ENCODE data around the gene GUCY1A2.

The GUCY1A2 gene

DNA sequence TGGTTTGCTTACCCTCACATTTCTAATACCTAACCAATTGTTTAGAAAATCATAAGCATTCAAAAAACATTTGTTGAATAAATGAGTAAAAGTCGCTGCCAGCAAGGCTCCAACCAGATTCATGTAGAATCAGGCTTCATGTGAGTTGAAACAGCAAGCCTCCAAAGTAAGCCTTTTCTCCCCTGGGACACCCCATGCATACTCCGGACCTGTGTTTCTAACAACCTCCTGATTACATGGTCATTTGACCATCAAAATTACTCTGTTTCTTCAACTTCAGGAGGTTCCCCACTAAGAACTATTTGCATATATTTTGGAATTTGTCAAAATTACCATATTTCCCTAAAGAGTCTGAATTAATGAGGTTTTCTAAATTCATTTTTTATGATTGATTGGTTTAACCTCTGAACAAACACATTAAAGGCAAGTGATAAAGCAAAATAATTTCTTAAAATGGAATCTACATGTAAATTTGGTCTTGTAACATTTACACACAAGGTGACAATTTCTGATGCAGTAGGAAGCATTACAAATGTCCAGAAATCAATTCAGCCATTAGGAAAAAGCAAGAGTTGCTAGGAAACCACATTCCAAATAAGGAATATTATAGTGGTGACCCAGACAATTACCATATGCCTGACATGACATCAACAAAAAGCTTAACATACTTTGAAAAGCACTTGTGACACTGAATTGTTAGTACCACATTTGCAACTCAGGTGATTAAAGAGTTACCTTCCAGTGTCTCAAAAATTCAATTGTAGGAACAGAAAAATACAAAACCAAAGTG, 252.6 kb downstream of the GUCY1A2 start:
- TF ChIP-seq, protein P1, sequence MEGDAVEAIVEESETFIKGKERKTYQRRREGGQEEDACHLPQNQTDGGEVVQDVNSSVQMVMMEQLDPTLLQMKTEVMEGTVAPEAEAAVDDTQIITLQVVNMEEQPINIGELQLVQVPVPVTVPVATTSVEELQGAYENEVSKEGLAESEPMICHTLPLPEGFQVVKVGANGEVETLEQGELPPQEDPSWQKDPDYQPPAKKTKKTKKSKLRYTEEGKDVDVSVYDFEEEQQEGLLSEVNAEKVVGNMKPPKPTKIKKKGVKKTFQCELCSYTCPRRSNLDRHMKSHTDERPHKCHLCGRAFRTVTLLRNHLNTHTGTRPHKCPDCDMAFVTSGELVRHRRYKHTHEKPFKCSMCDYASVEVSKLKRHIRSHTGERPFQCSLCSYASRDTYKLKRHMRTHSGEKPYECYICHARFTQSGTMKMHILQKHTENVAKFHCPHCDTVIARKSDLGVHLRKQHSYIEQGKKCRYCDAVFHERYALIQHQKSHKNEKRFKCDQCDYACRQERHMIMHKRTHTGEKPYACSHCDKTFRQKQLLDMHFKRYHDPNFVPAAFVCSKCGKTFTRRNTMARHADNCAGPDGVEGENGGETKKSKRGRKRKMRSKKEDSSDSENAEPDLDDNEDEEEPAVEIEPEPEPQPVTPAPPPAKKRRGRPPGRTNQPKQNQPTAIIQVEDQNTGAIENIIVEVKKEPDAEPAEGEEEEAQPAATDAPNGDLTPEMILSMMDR (IDR thresholded peaks at IDR 0.05; ENCODE audit: low read depth, low read length, missing control alignments), result no peak
- no peak for DNase-seq (ENCODE audit: low read depth)
- H3K4me3 ChIP-seq (ENCODE audit: low read depth, low read length), result no peak overlapping the region
- in situ Hi-C loops (cut with HindIII; ENCODE audit: low sequenced_read_pairs), result no loop called here

DNA sequence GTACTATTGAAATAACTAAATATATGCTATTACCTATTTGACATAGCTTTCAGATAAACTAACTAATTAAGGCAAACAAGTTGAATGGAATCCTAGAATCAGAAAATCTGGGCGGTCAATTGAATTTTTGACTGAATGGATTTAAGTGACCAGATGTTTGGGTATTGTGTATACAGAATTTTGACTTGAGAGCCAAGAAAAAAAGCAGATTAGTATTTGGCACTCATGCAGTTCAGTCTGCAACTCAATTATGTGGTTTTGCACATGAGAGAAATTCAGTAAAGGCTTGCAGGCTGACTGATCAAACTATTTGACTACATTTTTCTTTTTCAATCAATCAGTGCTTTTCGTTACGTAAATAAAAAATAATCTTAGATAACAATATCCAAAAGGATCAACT, 254.8 kb downstream of the GUCY1A2 start:
- in situ Hi-C loops (cut with HindIII; ENCODE audit: low sequenced_read_pairs), result no loop called here
- TF ChIP-seq, protein P1 (IDR thresholded peaks at IDR 0.05; ENCODE audit: low read depth, low read length, missing control alignments), result no peak
- DNase-seq (ENCODE audit: low read depth), result peak; percentile 4
- no peak overlapping the region for H3K4me3 ChIP-seq (ENCODE audit: low read depth, low read length)

DNA sequence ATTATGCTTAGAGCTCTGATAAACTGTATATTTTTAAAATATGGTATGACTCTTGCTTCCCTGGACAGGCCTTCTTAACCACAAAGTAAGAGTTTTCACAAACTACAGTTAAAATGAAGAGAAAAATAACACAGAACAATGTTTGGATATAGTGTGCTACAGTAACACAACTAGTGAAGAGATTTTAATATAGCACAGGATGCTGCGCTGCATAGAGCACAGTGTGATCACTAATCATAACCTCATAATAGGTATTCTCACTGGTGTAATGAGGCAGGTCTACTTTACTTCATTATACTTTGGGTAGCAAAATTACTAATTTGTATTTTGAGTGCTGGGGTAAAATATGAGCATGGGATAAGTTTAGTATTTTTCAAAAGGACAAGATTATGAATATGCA, 256.5 kb downstream of the GUCY1A2 start:
- no peak overlapping the region for H3K4me3 ChIP-seq (ENCODE audit: low read depth, low read length)
- in situ Hi-C loops (cut with HindIII; ENCODE audit: low sequenced_read_pairs), result no loop called here
- TF ChIP-seq, protein P1 (IDR thresholded peaks at IDR 0.05; ENCODE audit: low read depth, low read length, missing control alignments), result no peak
- DNase-seq (ENCODE audit: low read depth), result no peak

DNA sequence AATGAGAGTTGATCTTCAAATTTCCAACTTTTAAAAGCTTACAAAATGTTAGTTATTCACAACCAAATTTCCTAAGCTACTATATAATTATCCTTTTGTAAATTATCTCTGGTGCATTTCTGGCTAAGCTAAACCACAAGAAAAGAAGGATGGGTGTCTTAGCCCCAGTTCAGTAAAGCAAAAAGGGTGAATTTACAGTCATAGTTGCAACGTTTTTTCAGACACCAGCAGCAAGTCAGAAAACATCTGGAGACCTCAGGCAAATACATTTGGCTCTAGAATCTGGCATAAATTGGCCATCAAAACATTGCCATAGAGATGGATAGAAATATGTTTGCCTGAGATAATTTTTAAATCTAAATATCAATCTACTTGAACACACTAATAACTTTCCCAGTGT, 257.0 kb downstream of the GUCY1A2 start:
- TF ChIP-seq, protein P1 (IDR thresholded peaks at IDR 0.05; ENCODE audit: low read depth, low read length, missing control alignments), result no peak
- DNase-seq (ENCODE audit: low read depth), result no peak
- H3K4me3 ChIP-seq (ENCODE audit: low read depth, low read length), result no peak overlapping the region
- in situ Hi-C loops (cut with HindIII; ENCODE audit: low sequenced_read_pairs), result no loop called here

DNA sequence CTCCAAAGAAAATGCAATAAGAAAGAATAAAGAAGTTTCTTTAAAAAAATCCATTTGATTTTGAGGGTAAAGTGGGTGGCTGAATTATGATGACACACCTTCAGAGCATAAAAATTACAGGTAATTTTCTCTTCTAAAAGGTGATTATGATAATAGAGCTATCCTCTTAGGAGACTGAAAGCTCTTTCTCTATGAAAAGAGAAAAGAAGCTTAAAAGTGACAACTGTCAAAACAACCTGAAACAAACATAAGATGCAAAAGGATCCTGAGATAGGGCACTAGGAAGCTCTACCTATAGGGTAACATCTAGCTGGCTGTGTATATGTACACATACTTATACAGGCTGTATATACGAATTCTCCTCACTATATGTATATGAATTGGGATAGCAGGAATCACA, 270.2 kb downstream of the GUCY1A2 start:
- DNase-seq (ENCODE audit: low read depth), result no peak
- in situ Hi-C loops (cut with HindIII; ENCODE audit: low sequenced_read_pairs), result no loop called here
- TF ChIP-seq, protein P1 (IDR thresholded peaks at IDR 0.05; ENCODE audit: low read depth, low read length, missing control alignments), result no peak
- no peak overlapping the region for H3K4me3 ChIP-seq (ENCODE audit: low read depth, low read length)

DNA sequence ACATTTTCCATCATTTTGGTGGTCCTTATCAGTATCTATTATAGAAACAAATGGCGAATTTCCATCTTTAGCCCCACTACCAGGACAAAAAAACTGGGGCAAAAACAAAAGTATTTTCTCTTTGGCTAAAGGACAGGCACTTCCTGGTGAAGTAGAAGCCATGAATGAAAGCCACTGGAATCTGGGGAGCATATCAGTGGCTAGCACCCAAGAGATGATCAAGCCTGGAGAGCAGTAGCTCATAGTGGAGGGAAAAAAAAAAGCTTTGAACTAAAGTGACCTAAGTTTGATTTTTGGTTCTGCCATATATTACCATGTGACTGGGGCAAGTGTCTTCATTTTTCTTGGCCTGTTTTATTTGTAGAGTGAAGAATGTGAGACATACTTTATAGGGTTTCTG, 272.3 kb downstream of the GUCY1A2 start:
- TF ChIP-seq, protein P1 (IDR thresholded peaks at IDR 0.05; ENCODE audit: low read depth, low read length, missing control alignments), result no peak
- H3K4me3 ChIP-seq (ENCODE audit: low read depth, low read length), result no peak overlapping the region
- in situ Hi-C loops (cut with HindIII; ENCODE audit: low sequenced_read_pairs), result no loop called here
- no peak for DNase-seq (ENCODE audit: low read depth)

Measured in astrocyte of the cerebellum (primary cell).